Measurements from ENCODE around the gene CADM2. TPM values are rescaled to one million over a fixed set of nuclear protein-coding genes. Genes with fewer than 3 reads are reported as not detected.

CADM2 gene
- total RNA-seq, 1 donor from 2014 or later, result 0.20 TPM

DNA sequence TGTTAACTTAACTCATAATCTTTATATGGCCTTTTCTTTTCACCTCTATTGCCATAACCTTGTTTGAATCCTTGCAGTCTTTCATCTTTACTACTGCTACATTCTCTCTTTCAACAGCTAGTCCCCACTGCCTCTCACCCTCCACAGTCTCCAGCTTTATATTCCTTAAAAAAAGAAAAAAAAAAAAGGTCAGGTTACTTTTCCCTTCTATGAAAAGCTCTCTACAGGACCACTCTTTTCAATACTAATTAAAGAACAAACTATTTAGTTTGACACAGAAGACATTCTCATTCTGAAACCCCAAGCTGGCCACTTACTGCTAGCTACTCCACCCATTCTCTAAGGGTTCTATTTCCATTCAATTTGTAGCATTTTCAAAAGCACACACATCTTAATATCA is 25.6 kb downstream of the CADM2 start:
- DNase-seq (ENCODE audit: low read depth in 2 of 2), result no peak

GRCh38 chr3:84985795-84986194 is 27.0 kb downstream of the CADM2 start:
- DNase-seq (ENCODE audit: low read depth in 2 of 2), result no peak

GRCh38 chr3:84987706-84988504 is 29.1 kb downstream of the CADM2 start:
- no peak for DNase-seq (ENCODE audit: low read depth in 2 of 2)

- no peak for DNase-seq (ENCODE audit: low read depth in 2 of 2)
Measured at GRCh38 chr3:84989102-84989501, 30.3 kb downstream of the CADM2 start.

DNA sequence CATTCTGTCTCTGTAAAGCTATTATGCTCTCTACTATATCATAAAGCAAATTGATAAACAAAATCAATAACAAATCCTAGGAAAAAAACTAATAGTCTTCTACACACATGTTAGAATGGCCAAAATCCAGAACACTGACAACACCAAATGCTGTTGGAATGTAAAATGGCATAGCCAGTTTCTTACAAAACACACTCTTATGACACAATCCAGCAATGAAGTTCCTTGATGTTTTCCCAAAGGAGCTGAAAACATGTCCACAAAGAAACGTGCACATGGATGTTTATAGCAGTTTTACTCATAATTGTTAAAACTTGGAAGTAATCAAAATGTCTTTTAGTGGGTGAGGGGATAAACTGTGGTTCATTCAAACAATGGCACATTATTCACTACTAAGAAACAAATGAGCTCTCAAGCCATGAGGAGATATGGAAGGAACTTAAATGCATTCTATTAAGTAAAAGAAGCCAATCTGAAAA is 32.7 kb downstream of the CADM2 start:
- DNase-seq (ENCODE audit: low read depth in 2 of 2), result no peak

DNA sequence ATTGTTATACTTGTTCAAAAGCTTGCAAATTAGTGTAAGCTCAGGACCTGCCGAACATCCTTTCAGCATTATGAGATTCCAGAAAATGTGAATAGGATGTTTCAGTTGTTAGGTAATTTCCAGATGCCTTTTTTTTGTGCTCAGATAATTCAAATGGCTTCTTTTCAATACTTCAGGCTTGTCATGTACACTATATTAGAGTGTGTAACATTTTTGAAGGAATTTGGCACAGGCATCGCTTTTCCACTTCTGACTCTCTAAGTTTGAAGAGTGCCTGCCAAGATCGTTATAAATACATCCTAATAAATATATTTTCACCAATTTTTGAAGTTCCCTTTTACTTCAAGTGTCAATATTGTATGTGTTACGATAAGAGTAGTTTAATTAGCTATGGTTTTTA is 35.2 kb downstream of the CADM2 start:
- no peak for DNase-seq (ENCODE audit: low read depth in 2 of 2)

DNA sequence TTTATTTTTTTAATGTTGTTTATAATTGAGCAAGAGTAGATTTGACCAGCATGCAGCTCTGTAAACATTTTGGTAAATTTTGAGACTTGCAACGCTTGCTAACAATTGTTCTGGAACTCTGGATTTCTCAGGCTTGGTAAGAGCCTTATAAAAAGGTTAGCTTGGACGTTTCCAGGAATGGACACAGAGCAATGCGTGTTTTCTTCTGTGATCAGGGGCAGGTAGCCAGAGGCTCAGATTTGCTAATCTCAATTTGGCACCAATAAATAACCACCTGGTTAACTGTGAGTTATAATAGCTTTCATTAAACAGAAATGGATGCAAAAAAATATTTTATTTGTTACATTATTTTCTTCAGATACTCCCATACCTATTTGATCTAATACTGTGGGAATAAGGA is 39.8 kb downstream of the CADM2 start:
- no peak for DNase-seq (ENCODE audit: low read depth in 2 of 2)

DNA sequence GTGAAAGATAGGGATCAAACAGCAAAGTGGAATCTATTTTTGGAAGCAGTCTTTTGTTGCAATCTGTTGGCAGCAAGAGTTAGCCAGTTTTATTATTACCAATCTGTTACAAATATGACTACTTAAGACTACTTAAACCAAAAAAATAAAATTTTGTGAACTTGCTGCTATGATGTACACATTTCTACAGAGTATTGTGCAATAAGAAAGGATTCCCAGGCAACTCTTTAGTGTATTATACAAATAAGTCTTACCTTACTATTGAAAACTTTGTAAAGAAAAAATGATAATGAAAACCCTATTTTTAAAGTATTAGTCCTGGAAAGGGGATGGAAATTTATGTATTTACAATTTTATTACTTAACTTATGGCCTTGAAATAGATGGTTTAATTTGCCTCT is 44.7 kb downstream of the CADM2 start:
- no peak for DNase-seq (ENCODE audit: low read depth in 2 of 2)

- no peak for DNase-seq (ENCODE audit: low read depth in 2 of 2)
Measured at GRCh38 chr3:85004147-85004546, 45.4 kb downstream of the CADM2 start.

DNA sequence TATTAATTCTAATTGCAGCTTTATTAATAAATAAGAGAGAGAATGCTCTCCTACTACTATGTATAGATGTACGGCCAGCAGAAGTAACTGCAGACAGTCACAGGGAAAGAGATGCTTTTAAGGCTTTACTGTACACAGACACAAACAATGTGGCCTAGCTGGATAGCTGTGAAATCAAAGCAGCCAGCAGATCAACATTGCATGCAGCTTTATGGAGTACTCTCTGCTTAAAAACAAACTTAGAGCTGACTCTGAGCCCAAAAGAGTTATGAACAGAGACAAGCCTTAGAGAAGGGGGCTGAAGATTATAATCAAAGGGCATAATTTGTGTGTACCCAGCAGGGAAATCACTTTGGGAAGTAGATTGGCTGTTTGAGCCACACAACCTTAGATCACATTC is 47.2 kb downstream of the CADM2 start:
- DNase-seq (ENCODE audit: low read depth in 2 of 2), result no peak

DNA sequence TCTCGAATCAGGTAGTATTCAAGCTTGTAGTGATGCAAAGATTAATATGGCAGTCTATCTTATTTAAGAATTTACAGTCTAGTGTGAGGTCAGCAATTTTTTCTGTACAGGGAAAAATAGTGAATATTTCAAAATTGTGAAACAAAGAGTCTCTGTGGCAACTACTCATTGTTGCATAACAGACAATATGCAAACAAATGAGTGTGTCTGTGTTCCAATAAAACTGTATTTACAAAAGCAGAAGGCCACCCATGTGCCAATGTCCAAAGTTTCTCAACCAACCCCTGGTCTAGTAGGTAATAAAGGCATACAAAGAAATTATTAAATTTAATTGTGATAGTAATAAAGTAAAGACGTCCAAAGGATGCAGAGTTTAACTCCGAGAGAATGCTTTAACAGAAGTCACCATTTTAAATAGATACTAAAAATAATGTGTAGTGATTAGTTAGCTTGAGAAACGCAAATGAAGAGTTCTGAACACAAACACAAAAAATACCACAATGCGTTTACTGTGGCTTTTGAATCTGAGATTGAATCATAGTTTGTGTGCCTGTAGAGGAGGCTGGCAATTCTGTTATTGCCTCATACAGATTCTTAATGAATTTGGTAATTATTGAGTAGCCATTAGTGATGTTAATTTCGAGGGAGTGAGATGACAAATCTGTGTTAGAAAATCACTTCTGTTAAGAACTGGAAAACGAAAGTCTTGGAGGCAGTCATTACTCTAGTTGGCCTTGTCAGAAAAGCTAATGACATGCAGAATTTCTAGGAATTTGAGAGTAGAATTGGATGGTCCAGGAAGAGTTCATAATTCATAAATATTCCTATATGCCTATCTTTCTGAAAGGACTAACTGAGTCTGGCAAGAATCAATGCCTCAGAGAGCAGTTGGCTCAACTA is 48.7 kb downstream of the CADM2 start:
- DNase-seq (ENCODE audit: low read depth in 2 of 2), result no peak

GRCh38 chr3:85020828-85021227 is 62.0 kb downstream of the CADM2 start:
- DNase-seq (ENCODE audit: low read depth in 2 of 2), result no peak

DNA sequence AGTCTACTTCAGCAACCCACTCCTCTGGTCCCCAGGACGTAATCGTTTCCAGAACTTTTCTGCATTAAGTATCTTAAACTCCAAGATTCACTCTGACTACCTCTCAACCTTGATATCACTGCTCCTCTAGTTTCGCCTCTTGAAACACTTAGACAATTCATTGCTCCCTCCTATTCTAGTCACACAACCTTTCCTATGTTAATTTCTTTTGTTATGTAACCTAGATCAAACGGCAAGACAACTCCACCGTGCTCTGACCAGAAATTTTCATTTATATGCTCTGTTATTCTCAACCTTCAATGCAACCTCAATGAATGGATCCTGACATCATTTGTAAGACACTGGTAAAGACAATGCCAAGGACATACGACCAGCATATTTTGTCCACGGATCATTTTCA is 71.3 kb downstream of the CADM2 start:
- DNase-seq (ENCODE audit: low read depth in 2 of 2), result no peak

DNA sequence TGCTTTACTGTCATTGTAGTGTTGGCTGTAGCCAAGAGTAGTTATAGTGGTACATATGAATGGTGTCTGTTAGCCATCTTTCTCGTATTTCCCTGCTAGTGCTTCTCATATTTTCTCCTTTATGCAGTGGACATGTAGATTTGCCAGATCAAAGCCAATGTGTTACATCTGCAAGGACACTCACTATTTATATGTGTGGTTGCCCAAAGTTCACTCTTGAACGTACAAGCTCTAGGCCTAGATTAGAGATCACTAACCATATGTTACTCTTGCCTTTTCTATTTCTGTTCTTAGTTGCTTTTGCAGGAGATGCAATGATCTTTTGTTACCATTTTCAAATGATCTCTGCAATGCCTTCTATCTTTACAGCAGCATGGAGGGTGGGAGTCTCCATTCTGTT is 78.4 kb downstream of the CADM2 start:
- DNase-seq (ENCODE audit: low read depth in 2 of 2), result no peak

GRCh38 chr3:85041001-85041400 is 82.2 kb downstream of the CADM2 start:
- no peak for DNase-seq (ENCODE audit: low read depth in 2 of 2)

GRCh38 chr3:85041562-85042055 is 82.8 kb downstream of the CADM2 start:
- DNase-seq (ENCODE audit: low read depth in 2 of 2), result no peak

GRCh38 chr3:85050821-85051220 is 92.0 kb downstream of the CADM2 start:
- no peak for DNase-seq (ENCODE audit: low read depth in 2 of 2)

- no peak for DNase-seq (ENCODE audit: low read depth in 2 of 2)
Measured at GRCh38 chr3:85051786-85052185, 93.0 kb downstream of the CADM2 start.

GRCh38 chr3:85053626-85054025 is 94.8 kb downstream of the CADM2 start:
- no peak for DNase-seq (ENCODE audit: low read depth in 2 of 2)

DNA sequence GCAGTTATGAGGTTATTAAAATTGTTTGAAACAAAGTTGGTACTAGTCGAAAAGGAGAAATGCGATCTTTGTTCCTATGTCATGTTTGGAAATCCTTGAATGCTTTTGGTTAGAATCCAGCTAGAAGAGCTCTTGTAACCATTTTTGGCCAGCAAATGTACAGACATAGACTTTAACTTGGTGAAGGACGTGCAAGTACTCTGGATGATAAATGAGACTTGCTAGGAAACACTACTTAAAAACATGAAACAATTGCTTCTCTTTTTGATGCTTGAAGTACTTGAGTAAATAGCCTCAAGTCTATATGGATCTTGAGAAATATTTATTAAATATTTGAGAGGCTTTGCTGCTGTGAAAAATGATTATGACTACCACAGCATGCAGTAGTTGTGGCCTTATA is 95.8 kb downstream of the CADM2 start:
- no peak for DNase-seq (ENCODE audit: low read depth in 2 of 2)

DNA sequence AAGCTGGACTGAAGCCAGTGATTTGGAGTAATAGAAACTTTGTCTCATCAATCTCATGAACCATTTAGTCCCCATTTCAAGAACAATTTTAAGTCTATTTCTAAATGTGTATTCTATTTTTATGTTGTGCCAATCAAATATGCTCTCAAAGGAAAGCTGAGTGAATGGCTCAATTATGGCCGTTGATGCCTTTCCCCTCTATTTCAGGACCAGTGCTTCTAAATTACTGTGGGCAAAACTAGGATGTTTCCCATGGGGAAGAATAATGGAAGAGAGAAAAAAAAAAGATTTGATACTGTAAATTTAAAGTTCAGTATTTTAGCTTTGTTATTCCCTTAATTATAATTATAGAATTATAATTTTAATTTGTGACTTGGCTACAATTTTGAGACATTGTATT is 110.1 kb downstream of the CADM2 start:
- no peak for DNase-seq (ENCODE audit: low read depth in 2 of 2)

DNA sequence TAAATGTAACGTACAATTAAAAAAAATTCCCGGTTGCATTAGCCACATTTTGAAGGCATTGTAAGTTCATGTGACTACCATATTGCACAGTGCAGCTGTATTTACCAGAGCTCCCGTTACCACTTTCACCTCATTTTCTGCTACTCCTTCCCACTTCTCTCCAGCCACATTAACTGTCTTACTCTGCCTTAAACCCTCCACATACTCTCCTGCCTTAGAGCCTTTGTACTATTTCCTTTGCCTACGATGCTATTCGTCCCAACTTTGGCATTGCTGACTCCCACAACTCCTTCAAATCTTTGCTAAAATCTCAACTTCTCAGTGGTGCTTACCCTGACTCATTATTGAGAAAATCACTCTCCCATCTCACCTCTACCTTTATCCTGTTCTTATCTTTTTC is 115.2 kb downstream of the CADM2 start:
- no peak for DNase-seq (ENCODE audit: low read depth in 2 of 2)

Data from lung microvascular endothelial cell (primary cell).